ENCODE data around the gene DRD2. TPM values are rescaled to one million over a fixed set of nuclear protein-coding genes. Genes with fewer than 3 reads are reported as not detected.
A peak's percentile ranks its signal among the peaks of the same experiment; 100 is the strongest.

DRD2 gene
- total RNA-seq, 1 experiment from 2014 or later = 0.28 TPM

GRCh38 chr11:113465786-113466185 is 9.4 kb downstream of the DRD2 start:
- H3K27me3 Mint-ChIP-seq (ENCODE audit: insufficient read depth, unreplicated experiment) = no peaks in the 10 kb centered on the region
- BruUV-seq (replicated peaks) = no TSS peak

GRCh38 chr11:113464416-113464815 is 10.8 kb downstream of the DRD2 start:
- Mint-ChIP-seq H3K36me3 (ENCODE audit: insufficient read depth, unreplicated experiment) (no peaks in the 10 kb centered on the region), H3K27ac (ENCODE audit: low read depth, unreplicated experiment) (no peak overlapping the region), H3K27me3 (ENCODE audit: insufficient read depth, unreplicated experiment) (no peaks in the 10 kb centered on the region), H3K9me3 (ENCODE audit: unreplicated experiment) (no peaks in the 10 kb centered on the region), H3K4me3 (ENCODE audit: unreplicated experiment) (no peak overlapping the region), H3K4me1 (ENCODE audit: insufficient read depth, unreplicated experiment) (peaks cover 5% of the 10 kb centered on the region)
- TF ChIP-seq, protein P1, sequence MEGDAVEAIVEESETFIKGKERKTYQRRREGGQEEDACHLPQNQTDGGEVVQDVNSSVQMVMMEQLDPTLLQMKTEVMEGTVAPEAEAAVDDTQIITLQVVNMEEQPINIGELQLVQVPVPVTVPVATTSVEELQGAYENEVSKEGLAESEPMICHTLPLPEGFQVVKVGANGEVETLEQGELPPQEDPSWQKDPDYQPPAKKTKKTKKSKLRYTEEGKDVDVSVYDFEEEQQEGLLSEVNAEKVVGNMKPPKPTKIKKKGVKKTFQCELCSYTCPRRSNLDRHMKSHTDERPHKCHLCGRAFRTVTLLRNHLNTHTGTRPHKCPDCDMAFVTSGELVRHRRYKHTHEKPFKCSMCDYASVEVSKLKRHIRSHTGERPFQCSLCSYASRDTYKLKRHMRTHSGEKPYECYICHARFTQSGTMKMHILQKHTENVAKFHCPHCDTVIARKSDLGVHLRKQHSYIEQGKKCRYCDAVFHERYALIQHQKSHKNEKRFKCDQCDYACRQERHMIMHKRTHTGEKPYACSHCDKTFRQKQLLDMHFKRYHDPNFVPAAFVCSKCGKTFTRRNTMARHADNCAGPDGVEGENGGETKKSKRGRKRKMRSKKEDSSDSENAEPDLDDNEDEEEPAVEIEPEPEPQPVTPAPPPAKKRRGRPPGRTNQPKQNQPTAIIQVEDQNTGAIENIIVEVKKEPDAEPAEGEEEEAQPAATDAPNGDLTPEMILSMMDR (IDR thresholded peaks at IDR 0.05; ENCODE audit: unreplicated experiment) = no peak
- no TSS peak for BruUV-seq (replicated peaks)
- ChIA-PET POLR2A (no interaction called here), CTCF (interaction anchor here (0.6 to 1.4 kb wide), 2 partner anchors 30 to 62 kb away, joined by 3 to 6 read pairs; no protein-coding TSS in a partner anchor)
- intact Hi-C loops (cut with micrococcal nuclease) = no loop called here
- DNase-seq (ENCODE audit: unreplicated experiment) = no peak

More at GRCh38 chr11:113465786-113466185, 9.4 kb downstream of the DRD2 start:
- intact Hi-C loops (cut with micrococcal nuclease) = no loop called here
- H3K36me3 Mint-ChIP-seq (ENCODE audit: insufficient read depth, unreplicated experiment) = no peaks in the 10 kb centered on the region
- CTCF ChIA-PET = no interaction called here
- no peak overlapping the region for H3K27ac Mint-ChIP-seq (ENCODE audit: low read depth, unreplicated experiment)
- TF ChIP-seq, protein P1 (IDR thresholded peaks at IDR 0.05; ENCODE audit: unreplicated experiment) = no peak
- peaks cover 5% of the 10 kb centered on the region for H3K4me1 Mint-ChIP-seq (ENCODE audit: insufficient read depth, unreplicated experiment)
- DNase-seq (ENCODE audit: unreplicated experiment) = peak; percentile 21
- POLR2A ChIA-PET = interaction anchor here (0.6 kb wide), 1 partner anchor 19 kb away, joined by 4 read pairs; no protein-coding TSS in a partner anchor
- H3K4me3 Mint-ChIP-seq (ENCODE audit: unreplicated experiment) = no peak overlapping the region
- H3K9me3 Mint-ChIP-seq (ENCODE audit: unreplicated experiment) = no peaks in the 10 kb centered on the region

GRCh38 chr11:113462830-113463229 is 12.4 kb downstream of the DRD2 start:
- Mint-ChIP-seq H3K9me3 (ENCODE audit: unreplicated experiment) (no peaks in the 10 kb centered on the region), H3K27ac (ENCODE audit: low read depth, unreplicated experiment) (no peak overlapping the region), H3K4me1 (ENCODE audit: insufficient read depth, unreplicated experiment) (peaks cover 5% of the 10 kb centered on the region), H3K36me3 (ENCODE audit: insufficient read depth, unreplicated experiment) (no peaks in the 10 kb centered on the region), H3K27me3 (ENCODE audit: insufficient read depth, unreplicated experiment) (no peaks in the 10 kb centered on the region), H3K4me3 (ENCODE audit: unreplicated experiment) (no peak overlapping the region)
- POLR2A ChIA-PET = interaction anchor here (1.1 kb wide), 1 partner anchor 16 kb away, joined by 3 read pairs; no protein-coding TSS in a partner anchor
- no TSS peak for BruUV-seq (replicated peaks)
- CTCF ChIA-PET = interaction anchor here (1.4 kb wide), 1 partner anchor 32 kb away, joined by 6 read pairs; no protein-coding TSS in a partner anchor
- intact Hi-C loops (cut with micrococcal nuclease) = no loop called here
- DNase-seq (ENCODE audit: unreplicated experiment) = no peak
- TF ChIP-seq, protein P1 (IDR thresholded peaks at IDR 0.05; ENCODE audit: unreplicated experiment) = no peak

GRCh38 chr11:113461639-113462038 is 13.6 kb downstream of the DRD2 start:
- ChIA-PET CTCF (no interaction called here), POLR2A (no interaction called here)
- no TSS peak for BruUV-seq (replicated peaks)
- peaks cover 5% of the 10 kb centered on the region for H3K4me1 Mint-ChIP-seq (ENCODE audit: insufficient read depth, unreplicated experiment)
- H3K27me3 Mint-ChIP-seq (ENCODE audit: insufficient read depth, unreplicated experiment) = no peaks in the 10 kb centered on the region
- no peak overlapping the region for H3K27ac Mint-ChIP-seq (ENCODE audit: low read depth, unreplicated experiment)
- TF ChIP-seq, protein P1 (IDR thresholded peaks at IDR 0.05; ENCODE audit: unreplicated experiment) = no peak
- no peak overlapping the region for H3K4me3 Mint-ChIP-seq (ENCODE audit: unreplicated experiment)
- H3K9me3 Mint-ChIP-seq (ENCODE audit: unreplicated experiment) = no peaks in the 10 kb centered on the region
- H3K36me3 Mint-ChIP-seq (ENCODE audit: insufficient read depth, unreplicated experiment) = no peaks in the 10 kb centered on the region
- intact Hi-C loops (cut with micrococcal nuclease) = no loop called here
- no peak for DNase-seq (ENCODE audit: unreplicated experiment)
